ENCODE data around the gene ACOT7.
"Not testable (repeated sequence)": the region's sequence is repeated elsewhere in the genome, so short reads cannot be mapped to it uniquely, and the experiment has no call there.

Gene ACOT7, protein sequence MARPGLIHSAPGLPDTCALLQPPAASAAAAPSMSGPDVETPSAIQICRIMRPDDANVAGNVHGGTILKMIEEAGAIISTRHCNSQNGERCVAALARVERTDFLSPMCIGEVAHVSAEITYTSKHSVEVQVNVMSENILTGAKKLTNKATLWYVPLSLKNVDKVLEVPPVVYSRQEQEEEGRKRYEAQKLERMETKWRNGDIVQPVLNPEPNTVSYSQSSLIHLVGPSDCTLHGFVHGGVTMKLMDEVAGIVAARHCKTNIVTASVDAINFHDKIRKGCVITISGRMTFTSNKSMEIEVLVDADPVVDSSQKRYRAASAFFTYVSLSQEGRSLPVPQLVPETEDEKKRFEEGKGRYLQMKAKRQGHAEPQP

DNA sequence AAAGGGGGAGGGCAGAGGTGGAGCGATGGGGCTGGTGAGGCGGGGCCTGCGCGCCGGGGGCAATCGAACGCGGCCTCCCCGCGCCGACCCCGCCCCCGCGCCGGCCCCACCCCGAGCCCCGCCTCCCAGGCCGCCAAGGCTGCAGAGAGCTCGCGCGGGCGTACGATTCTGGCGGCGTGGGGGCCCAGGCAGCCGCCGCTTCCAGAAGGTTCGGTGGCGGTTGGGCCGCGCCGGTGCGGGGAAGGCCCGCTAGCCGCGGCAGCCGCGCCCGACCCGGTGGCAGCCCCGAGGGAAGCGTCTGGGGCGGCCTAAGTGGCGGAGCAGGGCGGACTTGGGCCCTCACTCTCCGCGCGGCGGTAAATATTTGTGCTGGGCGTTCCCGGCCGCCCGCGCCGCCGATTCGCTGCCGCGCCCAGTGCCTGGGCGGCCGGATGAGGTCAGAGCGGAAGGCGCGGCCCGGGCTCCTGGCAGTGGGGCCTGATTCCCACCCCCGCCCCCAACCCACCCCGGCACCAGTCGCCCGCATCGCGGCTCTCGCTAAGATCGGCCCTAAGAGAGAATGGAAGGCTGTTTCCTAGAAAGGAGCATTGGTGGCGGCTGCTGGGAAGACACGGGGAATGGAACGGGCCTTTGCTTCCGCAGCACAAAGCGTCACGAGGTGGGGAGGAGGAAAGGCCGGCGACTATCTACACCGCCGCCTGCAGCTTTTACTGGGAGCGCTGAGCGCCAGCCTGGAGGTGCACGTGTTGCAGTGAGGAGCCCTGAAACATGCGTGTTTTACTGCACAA, at the start of gene ACOT7:
Gene ACOT7 (minus strand): TSS at position 368 of the 788 bp plus-strand sequence. CDS start 368 bp downstream, outside the sequence.
- DNase-seq, result peak; percentile 88 to 93

DNA sequence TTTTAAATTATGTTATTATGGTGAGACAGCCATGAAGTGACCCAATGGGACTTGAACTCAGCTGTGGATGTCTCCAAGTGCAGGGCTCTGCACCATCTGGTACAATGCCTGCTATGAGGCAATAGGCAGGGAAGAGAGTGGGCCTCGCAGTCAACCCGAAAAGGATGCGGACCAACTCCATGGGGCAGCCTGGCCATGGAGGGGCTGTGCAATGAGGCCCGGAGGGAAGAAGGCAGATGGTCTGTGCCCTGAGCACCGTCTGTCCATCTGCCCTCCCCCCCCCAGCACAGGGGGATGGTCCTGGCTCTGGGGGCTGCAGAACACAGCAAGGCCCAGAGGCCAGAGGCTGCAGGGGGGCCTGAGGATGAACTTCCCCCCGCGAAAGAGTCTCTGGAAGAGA, 48.0 kb upstream of the ACOT7 start:
- DNase-seq, result no peak

DNA sequence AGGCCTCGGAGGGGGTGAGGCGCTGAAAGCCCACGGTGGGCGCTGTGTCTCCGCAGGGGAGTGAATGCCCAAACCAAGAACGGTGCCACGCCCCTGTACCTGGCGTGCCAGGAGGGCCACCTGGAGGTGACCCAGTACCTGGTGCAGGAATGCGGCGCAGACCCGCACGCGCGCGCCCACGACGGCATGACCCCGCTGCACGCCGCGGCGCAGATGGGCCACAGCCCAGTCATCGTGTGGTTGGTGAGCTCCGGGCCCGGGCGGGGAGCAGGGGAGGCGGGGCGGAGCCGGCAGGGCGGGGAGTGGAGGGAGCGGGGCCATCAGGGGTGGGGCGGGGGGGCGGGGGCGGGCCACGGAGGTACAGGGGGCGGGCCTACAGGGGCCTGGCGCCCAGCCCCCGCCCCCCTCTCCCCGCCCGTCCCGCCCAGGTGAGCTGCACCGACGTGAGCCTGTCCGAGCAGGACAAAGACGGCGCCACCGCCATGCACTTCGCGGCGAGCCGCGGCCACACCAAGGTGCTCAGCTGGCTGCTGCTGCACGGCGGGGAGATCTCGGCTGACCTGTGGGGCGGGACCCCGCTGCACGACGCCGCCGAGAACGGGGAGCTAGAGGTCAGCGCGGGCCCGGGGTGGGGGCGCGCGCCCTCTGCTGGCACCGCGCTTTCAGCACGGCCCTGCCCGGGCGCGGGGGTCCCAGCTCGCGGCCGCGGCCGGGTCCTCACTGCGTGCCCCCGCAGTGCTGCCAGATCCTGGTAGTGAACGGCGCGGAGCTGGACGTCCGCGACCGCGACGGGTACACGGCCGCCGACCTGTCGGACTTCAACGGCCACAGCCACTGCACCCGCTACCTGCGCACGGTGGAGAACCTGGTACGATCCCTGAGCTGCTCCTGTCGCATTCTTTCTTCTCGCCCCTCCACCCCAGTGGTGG, 46.9 kb upstream of the ACOT7 start:
- peak; percentile 73 to 84 for DNase-seq

DNA sequence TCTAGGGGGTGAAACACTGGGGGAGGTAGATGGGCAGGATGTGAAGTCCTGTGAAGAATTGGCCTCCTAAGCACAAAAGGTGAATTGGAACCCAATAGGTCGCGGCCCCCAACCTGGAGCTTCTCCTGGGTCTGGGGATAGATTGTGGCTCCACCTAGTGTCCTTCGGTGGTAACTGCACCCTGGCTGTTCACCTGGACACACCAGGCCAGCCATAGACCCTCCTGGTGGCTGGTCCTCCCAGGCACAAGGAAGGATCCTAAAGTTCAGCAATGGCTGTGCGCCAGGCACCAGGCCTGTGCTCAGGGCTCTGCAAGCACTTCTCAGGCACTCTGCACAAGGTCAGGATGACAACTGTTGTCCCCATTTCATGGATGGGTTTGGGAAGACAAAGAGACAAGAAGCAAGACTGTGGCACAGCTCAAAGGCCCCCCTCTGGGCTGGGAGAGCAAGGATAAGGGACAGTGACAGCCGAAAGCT, 44.5 kb upstream of the ACOT7 start:
- DNase-seq, result peak; percentile 66 to 82

DNA sequence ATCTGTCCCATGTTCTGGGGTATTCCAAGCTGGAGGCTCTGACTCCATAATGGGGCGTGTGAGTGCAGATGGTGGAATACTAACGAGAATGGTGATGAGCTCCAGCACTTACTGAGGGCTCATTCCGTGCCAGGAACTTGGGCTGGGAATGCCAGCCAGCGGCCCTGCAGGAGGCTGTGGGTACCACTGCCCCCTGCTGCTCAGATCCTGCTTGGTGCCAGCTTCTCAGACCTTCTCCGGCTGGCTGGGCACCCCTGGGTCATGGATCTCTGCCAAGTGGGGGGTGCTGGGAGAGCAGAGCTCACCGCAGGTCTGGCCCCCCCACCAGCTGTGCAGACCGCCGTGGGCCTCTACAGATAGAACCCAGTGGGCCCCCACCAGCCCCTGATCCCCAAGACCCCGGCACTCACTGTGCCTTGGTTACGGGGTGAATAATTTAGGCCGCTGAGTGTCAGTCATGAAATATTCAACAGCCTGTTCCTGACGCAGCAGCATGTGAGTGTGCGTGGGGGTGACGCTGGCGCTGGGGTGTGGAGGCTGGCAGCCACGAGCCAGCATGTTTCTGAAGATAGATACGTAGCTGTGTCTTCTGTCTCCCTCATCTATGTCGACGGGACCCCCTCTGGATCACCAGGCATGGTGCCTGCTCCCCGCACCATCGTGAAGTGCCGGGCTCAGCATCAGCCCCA, 43.6 kb upstream of the ACOT7 start:
- not testable (repeated sequence) for DNase-seq

DNA sequence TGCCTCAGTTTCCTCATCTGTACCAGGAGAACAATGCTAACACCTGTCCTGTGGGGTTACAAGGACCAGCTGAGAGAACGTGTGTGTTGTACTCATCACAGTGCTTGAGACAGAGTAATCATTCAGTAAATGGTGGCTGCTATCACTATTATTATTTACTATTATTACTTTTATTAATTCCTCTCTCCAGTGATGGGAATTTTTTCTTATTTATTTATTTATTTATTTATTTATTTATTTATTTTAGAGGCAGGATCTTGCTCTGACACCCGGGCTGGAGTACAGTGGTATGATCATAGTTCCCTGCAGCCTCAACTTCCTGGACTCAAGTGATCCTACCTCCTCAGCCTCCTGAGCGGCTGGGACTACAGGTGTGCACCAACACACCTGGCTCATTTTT, 42.7 kb upstream of the ACOT7 start:
- not testable (repeated sequence) for DNase-seq

DNA sequence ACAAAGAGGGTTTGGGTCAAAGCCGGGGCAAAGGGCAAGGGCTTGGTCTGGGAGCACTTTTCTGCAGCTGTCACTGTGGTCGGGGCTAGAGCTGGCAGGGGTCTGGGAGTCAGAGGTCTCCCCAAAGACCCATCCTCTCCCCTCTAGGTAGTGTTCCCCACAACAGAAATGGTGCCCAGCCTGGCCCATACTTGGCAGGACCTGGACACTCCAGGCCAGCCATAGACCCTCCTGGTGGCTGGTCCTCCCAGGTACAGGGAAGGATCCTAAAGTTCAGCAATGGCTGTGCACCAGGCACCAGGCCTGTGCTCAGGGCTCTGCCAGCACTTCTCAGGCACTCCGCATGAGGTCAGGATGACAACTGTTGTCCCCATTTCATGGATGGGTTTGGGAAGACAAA, 42.0 kb upstream of the ACOT7 start:
- DNase-seq, result no peak

DNA sequence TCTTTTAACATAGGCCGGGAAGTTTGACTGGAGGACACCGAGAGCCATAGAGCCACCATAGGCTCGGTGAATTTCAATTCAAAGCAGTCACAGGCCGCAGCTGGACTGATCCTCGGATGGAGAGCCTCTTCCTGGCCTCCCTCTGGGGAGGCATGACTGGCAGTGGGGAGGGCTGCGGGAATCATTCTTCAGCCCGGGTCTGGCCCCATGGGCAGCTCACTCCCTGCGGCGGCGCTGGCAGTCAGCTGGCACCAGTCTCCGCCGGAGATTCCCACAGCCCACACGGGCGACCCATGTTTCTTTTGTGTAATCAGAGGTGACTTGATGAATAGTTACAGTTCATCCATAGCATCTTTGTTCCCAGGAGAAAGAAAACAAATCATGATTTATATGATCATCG, 41.6 kb upstream of the ACOT7 start:
- no peak for DNase-seq

DNA sequence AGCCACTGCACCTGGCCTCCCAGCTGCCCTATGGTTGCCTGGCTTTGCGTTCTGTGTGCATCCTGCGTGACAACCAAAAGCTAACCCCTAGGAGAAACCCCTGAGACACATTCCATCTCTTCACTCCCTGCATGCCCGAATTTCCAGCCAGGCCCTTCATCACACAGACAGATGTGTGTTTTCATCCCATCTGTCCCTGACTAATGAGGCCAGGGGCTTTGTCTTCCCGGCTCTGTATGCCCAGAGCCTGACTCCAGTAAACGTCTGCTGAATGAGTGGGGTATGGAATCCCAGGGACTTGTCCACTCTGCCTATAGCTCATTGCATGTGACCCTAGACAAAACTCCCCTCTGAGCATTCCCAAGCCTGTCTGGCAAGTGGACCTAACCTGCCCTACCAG, 40.6 kb upstream of the ACOT7 start:
- DNase-seq, result no peak

DNA sequence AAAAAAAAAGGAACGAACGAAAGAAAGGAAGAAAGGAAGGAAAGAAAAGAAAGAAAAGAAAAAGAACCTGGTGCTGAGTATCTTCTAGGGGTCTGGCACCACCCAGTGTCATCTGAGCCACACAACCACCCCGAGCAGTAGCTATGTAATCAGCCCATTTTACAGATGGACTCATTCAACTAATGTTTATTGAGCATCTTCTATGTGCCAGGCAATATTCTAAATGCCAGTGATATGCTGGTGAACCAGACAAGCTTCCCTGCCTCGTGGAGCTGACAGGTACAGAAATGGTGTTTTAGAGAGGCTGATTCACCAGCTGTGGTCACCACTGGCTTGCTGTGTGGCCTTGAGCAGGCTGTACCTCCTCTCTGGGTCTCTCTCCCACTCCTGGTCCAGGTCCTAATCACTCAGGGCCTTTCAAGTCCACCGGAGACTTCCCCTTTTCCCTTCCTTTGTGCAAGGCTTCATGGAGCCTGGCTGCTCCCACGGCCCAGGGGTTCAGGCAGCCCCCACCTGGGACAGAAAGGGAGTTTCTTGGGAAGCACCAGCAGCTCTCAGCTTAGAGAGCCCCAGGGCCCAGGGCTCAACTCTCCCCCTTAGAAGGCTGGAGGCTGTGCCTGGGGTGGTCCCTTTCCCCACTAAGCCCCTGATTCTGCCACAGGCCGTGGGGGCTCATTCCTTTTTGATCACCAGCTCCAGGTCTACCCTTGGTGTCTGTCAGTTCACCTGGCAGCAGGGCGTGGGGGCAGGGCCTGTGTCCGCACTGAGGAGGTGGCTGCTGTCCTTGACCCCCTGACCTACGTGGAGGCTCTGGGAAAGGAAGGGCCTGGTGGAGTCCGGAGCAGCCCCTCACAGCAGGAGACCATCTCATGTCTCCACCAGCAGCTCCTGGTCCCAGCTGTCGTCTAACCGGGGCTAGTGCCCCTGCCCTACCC, 38.3 kb upstream of the ACOT7 start:
- DNase-seq, result not testable (repeated sequence)

DNA sequence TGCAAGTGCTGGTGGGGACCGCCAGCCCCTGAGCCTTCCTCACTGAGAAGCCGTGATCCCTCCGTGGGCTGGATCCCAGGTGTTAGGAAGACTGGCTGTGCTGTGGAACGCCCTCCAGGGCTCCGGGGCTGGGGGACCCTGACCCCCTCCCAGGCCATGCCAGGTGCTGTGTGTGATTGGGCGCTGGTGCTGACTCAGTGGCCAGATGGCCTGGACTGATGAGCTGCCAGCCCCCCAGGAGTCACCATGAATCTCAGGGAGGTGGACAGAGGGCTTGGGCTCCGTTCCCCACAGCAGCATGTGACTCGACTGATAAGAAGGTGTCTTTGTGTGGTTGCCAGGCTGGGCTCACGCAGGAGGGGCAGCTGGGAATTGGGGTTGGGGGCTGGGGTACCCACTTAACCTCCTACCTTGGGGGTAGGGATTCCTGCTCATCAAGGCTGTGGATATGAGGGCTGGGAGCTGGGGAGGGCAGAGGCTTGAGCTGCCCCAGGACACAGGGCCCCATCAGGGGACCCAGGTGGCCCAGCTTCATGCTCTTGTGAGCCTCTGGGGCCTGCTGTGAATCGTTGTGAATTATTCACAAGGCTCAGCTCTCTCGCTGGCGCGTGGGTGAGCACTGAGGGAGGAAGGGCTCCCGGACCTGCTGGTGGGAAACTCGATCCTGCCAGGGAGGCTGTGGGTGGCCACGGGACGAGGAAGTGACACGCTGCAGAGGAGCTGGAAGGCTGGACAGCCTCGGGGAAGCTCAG, 36.3 kb upstream of the ACOT7 start:
- not testable (repeated sequence) for DNase-seq

DNA sequence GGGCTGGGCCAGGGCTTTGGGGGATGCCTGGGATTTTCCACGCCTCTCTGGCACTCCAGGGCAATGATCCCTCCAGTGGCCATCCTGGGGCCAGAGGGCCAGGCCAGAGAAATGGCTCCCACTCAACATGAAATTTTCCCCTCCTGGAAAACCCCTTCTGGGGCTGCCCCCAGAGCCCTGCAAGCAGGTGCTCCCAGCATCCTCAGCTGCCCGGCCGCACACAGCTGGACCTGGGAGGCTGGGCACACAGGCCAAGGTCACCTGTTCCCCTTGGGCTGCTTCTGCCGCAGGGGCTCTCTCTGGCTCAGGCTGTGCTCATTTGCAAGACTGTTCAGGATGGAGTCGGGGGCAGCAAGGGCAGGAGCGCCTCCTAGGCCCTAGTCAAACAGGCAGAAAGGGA, 34.9 kb upstream of the ACOT7 start:
- DNase-seq, result not testable (repeated sequence)

DNA sequence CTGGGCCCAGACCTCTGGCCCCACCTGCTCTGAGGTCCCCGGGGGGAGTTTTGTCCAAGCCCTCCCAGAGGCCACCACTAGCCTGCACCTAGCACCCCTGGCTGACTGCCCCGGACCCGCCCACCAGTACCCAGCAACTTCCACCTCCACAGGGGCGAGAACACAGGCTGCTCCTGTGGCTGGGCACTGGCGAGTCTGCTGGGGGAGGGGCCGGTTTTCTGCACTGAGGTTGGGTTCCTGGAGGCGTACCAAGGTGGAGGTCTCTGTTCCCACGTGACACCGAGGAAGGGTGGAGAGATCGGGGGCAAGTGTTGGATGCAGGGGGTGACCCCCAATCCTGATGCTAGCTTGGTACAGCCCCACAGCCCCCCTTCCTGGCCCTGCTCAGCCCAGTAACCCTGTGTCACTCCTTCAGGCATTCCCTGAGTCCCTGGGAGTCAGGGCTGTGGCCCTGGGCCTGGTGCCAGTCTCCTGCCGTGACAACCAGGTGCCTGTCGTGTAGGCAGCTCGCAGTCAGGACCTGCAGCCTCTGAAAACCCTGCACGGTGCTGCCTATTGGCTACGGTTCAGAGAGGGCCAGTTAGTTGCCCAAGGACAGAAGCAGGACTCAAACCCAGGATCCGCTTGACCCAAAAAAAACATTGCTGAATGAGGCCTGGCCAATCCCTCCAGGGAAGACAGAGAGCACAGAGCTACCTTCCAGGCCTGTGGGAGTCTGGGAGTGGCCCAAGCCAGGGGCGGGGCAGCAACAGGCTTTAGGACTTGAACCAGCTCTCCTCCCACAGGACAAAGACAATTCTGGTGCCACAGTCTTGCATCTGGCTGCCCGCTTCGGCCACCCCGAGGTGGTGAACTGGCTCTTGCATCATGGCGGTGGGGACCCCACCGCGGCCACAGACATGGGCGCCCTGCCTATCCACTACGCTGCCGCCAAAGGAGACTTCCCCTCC, 34.1 kb upstream of the ACOT7 start:
- DNase-seq, result no peak

DNA sequence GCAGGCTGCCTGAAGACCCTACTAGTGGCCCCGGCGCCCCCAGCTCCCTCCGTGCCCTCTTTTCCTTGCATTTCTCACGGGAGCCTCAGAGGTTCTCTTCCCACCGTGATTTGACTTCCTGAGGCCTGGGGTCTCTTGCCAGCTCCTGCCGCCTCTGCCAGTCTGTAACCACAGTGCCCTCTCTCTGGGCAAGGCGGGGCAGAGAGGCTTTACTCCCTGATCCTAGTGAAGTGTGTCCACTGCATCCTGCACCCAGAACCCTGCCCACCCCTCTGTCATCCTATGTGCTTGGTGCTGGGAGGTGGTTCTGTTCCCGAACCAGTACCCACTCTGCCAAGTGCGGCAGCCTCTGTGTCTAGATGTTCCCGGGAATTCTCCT, 33.4 kb upstream of the ACOT7 start:
- no peak for DNase-seq

DNA sequence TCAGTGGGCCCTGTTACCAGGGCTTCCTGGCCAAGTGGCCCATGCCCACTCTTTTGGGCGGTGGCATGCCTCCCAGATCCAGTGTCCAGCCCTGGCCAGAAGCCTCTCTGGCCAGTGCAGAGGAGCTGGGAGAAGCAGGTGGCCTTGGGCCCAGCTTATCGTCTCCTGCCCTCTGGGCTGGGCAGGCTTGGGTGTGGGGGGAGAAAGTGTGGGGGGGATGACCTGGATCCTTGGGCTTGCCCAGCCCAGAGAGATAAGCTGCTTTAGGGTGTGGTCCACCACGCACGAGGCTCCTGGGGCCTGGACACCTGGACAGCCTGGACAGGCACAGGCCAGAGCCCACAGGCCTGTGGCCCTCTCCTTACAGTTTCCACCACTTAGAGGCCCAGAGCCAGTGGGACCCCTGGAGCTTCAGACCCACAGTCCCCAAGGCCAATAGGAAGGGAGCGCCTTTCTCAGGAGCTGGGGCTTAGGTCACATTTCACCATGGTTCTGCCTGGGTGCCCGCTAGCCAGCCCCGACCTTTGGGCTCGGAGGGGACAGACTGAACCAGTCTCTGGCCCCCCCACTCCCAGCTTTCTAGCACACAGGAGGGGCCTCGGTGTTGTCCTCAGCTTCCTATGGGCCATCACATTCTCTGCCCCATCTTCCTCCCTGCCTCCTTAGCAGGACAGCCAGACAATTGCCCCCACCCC, 32.9 kb upstream of the ACOT7 start:
- DNase-seq, result no peak

DNA sequence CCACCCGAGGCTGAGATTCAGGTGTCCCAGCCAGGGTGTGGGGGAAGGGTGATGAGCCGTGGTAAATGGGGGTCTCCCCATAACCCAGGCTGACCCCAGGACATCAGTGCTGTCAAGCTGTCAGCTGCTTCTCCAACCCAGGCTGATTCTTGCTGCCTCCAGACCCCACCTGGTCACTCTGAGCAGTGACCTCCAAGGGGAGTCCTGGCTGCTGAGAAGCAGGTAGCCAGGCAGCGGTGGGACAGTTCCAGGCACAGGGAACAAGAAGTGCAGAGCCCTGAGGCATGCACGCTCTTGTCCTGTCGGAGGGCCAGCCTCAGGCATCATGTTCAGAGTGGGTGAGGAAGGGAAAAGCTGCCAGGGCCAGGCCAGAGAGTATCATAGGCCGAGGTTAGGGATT, 32.1 kb upstream of the ACOT7 start:
- no peak for DNase-seq

DNA sequence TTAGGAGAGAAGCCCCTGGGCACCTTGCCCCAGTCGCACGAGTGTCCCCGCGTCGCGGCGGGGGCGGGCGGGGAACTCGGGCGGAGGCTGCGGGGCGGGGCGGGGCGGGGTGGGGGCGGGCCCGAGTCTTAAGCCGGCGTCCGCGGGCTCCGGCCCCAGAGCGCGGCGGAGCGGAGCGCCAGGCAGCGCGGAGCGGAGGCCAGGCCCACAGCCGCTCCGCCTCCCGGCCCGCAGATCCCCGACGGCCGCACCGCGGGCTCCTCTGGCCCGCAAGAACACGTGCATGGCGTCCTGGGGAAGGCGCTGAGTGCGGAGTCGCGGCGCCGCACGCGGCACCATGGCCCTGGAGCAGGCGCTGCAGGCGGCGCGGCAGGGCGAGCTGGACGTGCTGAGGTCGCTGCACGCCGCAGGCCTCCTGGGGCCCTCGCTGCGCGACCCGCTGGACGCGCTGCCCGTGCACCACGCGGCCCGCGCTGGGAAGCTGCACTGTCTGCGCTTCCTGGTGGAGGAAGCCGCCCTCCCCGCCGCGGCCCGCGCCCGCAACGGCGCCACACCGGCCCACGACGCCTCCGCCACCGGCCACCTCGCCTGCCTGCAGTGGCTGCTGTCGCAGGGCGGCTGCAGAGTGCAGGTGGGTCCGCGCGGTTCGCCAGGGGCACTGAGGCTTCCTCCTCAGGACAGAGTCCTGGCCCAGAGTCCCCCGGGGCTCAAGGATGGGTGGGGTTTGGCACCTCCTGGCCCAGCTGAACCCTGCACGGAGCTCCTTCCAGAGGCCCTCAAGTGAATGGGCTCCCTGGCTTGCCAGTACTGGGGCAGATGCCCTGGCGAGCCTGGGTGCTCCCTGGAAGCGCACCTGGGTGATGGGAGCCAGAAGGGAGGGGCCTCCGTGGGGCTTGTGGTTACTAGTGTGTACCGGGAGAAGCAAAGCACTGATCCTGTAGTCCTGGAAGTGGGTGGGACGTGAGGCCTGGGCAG, 31.3 kb upstream of the ACOT7 start, which contains the start of gene ESPN:
Gene ESPN (plus strand): TSS at position 158 of the 975 bp plus-strand sequence. CDS start 180 bp downstream, at position 338.
- no peak for DNase-seq

Measured in CD4-positive, alpha-beta T cell treated with Interferon alpha-2 for 1 hour (primary cell).